Choroid plexus epithelial cell (primary cell): ENCODE data around the gene HEATR1.

ENCODE experiments used
- DNase-seq: peaks from one replicate; pipeline ENCODE4 v3.0.0-alpha.2; 2010; ENCODE audit warnings: low read depth
- H3K4me3 ChIP-seq: 2 replicates; pipeline ENCODE4 v1.5.1; 2011; ENCODE audit warnings: low read depth, mild to moderate bottlenecking, control low read depth, low read length, moderate library complexity
- CTCF ChIP-seq: conservative IDR thresholded peaks from 2 replicates; pipeline ENCODE4 v1.5.1; 2011; ENCODE audit warnings: low read depth, mild to moderate bottlenecking, control low read depth, inconsistent platforms, low read length, moderate library complexity

The HEATR1 gene

GRCh38 chr1:236520445-236521005 is 83.8 kb downstream of the HEATR1 start:
- TF ChIP-seq CTCF: no peak
- no peak for DNase-seq

GRCh38 chr1:236518322-236518721 is 86.0 kb downstream of the HEATR1 start:
- H3K4me3 ChIP-seq: no peak overlapping the region
- DNase-seq: peak; percentile 71
- TF ChIP-seq CTCF: no peak

More at GRCh38 chr1:236520445-236521005, 83.8 kb downstream of the HEATR1 start:
- H3K4me3 ChIP-seq: no peak overlapping the region

- H3K4me3 ChIP-seq: peak overlapping the region; percentile 6
- peak; percentile 92 for DNase-seq
- no peak for TF ChIP-seq CTCF
These were observed 87.2 kb downstream of the HEATR1 start for GRCh38 chr1:236516929-236517704.

- no peak for TF ChIP-seq CTCF
- DNase-seq: no peak
These were observed 88.8 kb downstream of the HEATR1 start for GRCh38 chr1:236515443-236515958.

GRCh38 chr1:236514703-236515442 is 89.4 kb downstream of the HEATR1 start:
- no peak for TF ChIP-seq CTCF
- no peak for DNase-seq
- H3K4me3 ChIP-seq: no peak overlapping the region

More at GRCh38 chr1:236515443-236515958, 88.8 kb downstream of the HEATR1 start:
- no peak overlapping the region for H3K4me3 ChIP-seq

- TF ChIP-seq CTCF: no peak
- no peak overlapping the region for H3K4me3 ChIP-seq
These were observed 92.4 kb downstream of the HEATR1 start for GRCh38 chr1:236511735-236512418.

More at GRCh38 chr1:236511735-236512418, 92.4 kb downstream of the HEATR1 start:
- DNase-seq: no peak
